RCC 7860 (cell line): ENCODE measurements around the gene OR2W1.

Source experiments
- DNase-seq: peaks from one replicate; pipeline ENCODE4 v3.0.0-alpha.2; 2015; ENCODE audit warnings: low spot score
- FAIRE-seq: peaks from 2 replicates; lab custom pipeline; 2012; peaks lifted over from hg19 to GRCh38; lab: Jason Lieb, UNC

Gene OR2W1

GRCh38 chr6:29045075-29045474, at the start of gene OR2W1:
TSS of gene OR2W1 (minus strand) at chr6:29045175. CDS start at chr6:29045175, 0 bp downstream.
- FAIRE-seq (no peak), DNase-seq (no peak)

- FAIRE-seq (no peak), DNase-seq (no peak)
Measured at GRCh38 chr6:29092957-29093356, 48.0 kb upstream of the OR2W1 start.

GRCh38 chr6:29087213-29087612, 42.2 kb upstream of the OR2W1 start, which contains the start of gene OR2B3:
TSS of gene OR2B3 (minus strand) at chr6:29087313. CDS start at chr6:29087248, 65 bp downstream.
- no peak for FAIRE-seq

GRCh38 chr6:29082457-29082856, 37.5 kb upstream of the OR2W1 start:
- no peak for FAIRE-seq
- DNase-seq = no peak

More at GRCh38 chr6:29087213-29087612, 42.2 kb upstream of the OR2W1 start, which contains the start of gene OR2B3:
- DNase-seq = no peak

GRCh38 chr6:29081312-29081711, 36.3 kb upstream of the OR2W1 start:
- DNase-seq = no peak
- FAIRE-seq = no peak

- FAIRE-seq (no peak), DNase-seq (no peak)
Measured at GRCh38 chr6:29079203-29079602, 34.2 kb upstream of the OR2W1 start.

- DNase-seq = no peak
- FAIRE-seq = no peak
Measured at GRCh38 chr6:29071831-29072723, 27.1 kb upstream of the OR2W1 start.

GRCh38 chr6:29051680-29052079, 6.7 kb upstream of the OR2W1 start:
- DNase-seq = no peak
- no peak for FAIRE-seq

GRCh38 chr6:29035951-29036350, 9.0 kb downstream of the OR2W1 start:
- DNase-seq (no peak), FAIRE-seq (no peak)

- FAIRE-seq = no peak
- DNase-seq = no peak
Measured at GRCh38 chr6:29028821-29029220, 16.2 kb downstream of the OR2W1 start.

- no peak for FAIRE-seq
- DNase-seq = no peak
Measured at GRCh38 chr6:29025927-29026585, 18.9 kb downstream of the OR2W1 start.

GRCh38 chr6:29021434-29021833, 23.5 kb downstream of the OR2W1 start:
- FAIRE-seq (no peak), DNase-seq (no peak)

- DNase-seq (no peak), FAIRE-seq (no peak)
Measured at GRCh38 chr6:29019629-29020028, 25.3 kb downstream of the OR2W1 start.

- DNase-seq (no peak), FAIRE-seq (no peak)
Measured at GRCh38 chr6:29017428-29017802, 27.6 kb downstream of the OR2W1 start.

- DNase-seq (peak; percentile 27), FAIRE-seq (no peak)
Measured at GRCh38 chr6:29016559-29017427, 28.2 kb downstream of the OR2W1 start.

GRCh38 chr6:29014729-29015608, 30.0 kb downstream of the OR2W1 start:
- FAIRE-seq = no peak
- no peak for DNase-seq

GRCh38 chr6:29011276-29011734, 33.7 kb downstream of the OR2W1 start:
- DNase-seq = no peak
- no peak for FAIRE-seq

GRCh38 chr6:29009358-29009757, 35.6 kb downstream of the OR2W1 start:
- no peak for DNase-seq
- no peak for FAIRE-seq

GRCh38 chr6:29008089-29008488, 36.9 kb downstream of the OR2W1 start:
- DNase-seq (no peak), FAIRE-seq (no peak)
